GM12892 (cell line): ENCODE data around the gene DEXI.

Experiments used
- DNase-seq: peaks from one replicate; pipeline ENCODE4 v3.0.0; 2011; ENCODE audit not compliant: insufficient read length
- FAIRE-seq: peaks from 2 replicates; lab custom pipeline; 2011; peaks lifted over from hg19 to GRCh38; lab: Jason Lieb, UNC
- POLR2A ChIP-seq: IDR thresholded peaks from 2 replicates; pipeline ENCODE4 v1.6.1; 2011; ENCODE audit warnings: low read depth, low read length, control low read depth
- POLR2AphosphoS5 ChIP-seq: IDR thresholded peaks from 2 replicates; pipeline ENCODE4 v1.6.1; 2011; ENCODE audit warnings: low read depth, low read length, control low read depth
- TAF1 ChIP-seq: IDR thresholded peaks from 2 replicates; pipeline ENCODE4 v1.6.1; 2011; ENCODE audit warnings: low read depth, mild to moderate bottlenecking, control low read depth, low read length, borderline replicate concordance

Gene DEXI

DNA sequence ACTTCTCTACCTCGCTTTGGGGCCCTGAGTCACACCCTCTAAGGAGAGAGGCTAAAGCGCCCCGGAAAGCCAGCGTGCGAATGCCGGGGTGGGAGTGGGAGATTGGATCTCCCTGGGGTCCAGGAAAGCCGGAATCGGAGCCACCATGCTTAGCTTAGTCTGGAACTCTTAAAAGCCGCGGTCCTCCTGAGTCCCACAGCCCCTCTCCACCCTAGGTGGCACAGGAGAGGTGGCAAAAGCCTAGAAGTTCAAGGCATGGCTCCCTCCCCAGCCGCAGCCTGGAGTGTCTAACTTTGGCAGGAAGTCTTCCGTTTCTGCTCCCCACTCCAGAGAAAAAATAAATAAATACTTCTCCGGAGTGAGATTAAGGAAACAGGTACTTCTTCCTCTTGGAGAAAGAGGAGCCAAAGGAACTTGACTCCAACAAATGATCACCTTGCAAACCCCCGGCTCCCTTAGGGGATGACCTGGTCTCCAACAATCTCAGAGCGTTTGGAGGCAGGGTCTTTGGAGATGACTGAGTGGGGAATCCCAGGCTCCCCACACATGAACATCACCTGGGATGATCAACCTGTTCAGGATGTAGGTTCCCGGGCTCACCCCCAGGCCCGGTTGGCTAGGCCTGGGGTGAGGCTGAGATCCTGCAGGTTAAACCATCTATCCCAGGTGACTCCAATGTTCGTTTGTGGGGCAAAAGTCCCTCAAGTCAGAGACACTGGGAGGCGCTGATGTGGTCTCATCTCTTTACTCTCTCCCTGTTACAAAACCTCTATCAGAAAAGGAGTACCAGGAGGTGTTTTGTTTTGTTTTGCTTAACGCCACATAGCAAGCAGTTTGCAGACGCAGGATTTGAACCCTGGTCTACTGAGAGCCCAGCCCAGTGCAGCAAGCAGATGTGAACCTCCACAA is 62.3 kb downstream of the DEXI start:
- peak; percentile 48 for FAIRE-seq
- no peak for DNase-seq
- TF ChIP-seq TAF1, result no peak
- peak; percentile 41; the same call in 1 of the 2 replicates for TF ChIP-seq POLR2A
- TF ChIP-seq POLR2AphosphoS5, result peak; percentile 66; the same call in 1 of the 2 replicates
